Measurements from ENCODE around the gene SLC4A9.
"Not testable (repeated sequence)": the region's sequence is repeated elsewhere in the genome, so short reads cannot be mapped to it uniquely, and the experiment has no call there.

Gene SLC4A9

DNA sequence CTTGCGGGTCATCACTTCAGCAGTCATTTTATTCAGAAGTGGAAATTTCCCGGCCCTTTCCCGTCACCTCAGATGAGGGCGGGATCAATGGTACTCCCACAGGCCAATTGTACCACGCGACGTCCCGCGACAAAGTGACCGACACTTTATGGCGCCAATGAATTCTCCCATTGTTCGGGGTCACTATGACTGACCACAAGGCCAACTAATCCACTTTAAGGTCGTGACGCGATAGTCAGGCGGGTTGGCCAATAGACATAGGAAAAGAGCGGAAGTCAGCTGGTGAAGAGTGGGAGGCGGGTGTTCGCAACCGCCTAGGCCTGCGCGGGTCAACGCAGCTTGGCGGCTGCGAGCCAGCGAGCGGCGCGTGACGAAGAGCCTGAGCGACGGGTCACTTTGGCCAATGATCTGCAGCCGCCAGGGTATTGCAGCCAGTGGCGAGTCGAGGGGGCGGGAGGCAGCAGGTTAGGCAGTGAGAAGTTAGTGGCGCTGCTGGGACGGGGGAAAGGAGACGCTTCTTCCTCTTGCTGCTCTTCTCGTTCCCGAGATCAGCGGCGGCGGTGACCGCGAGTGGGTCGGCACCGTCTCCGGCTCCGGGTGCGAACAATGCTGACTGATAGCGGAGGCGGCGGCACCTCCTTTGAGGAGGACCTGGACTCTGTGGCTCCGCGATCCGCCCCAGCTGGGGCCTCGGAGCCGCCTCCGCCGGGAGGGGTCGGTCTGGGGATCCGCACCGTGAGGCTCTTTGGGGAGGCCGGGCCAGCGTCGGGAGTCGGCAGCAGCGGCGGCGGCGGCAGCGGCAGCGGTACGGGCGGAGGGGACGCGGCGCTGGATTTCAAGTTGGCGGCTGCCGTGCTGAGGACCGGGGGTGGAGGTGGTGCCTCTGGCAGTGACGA is 41.6 kb downstream of the SLC4A9 start, which contains the start of gene ANKHD1:
ANKHD1 (plus strand) TSS at position 472 of the 896 bp plus-strand sequence; CDS start at position 607, 135 bp downstream.
- DNase-seq (ENCODE audit: low read depth): peak; percentile 100

- no peak for DNase-seq (ENCODE audit: low read depth)
Measured at GRCh38 chr5:140402258-140403074, 42.5 kb downstream of the SLC4A9 start.

- no peak for DNase-seq (ENCODE audit: low read depth)
Measured at GRCh38 chr5:140403613-140404012, 43.6 kb downstream of the SLC4A9 start.

DNA sequence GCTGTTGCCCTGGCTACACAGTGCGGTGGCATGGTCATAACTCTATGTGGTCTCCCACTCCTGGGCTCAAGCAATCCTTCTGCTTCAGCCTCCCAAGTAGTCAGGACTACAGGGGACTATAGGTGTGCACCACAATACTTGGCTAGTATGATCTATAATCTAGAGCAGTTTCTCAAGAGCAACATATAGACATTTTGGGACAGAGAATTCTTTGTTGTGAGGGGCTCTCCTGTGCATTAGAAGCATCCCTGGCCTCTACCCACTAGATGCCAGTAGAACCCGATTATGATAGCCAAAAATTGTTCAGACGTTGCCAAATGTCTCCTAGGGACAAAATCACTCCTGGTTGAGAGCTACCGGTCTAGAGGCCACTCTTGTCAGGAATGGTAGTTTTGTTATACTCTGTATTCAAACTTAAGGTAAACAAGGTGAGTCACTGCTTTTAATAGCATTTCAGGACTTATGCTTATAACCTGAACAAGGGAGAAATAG is 48.8 kb downstream of the SLC4A9 start:
- no peak for DNase-seq (ENCODE audit: low read depth)

DNA sequence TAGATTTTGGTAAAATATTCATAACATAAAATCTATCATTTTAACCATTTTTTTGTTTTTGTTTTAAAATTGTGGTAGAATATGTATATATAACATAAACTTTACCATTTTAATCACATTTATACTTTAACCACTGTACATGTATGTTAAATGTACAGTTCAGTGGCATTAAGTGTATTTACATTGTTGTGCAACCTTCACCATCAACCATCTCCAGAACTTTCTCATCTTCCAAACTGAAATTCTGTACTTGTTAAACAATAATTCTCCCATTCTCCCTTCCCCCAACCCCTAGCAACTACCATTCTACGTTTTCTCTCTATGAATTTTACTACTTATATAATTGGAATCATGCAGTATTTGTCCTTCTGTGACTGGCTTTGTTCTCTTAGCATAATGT is 53.2 kb downstream of the SLC4A9 start:
- no peak for DNase-seq (ENCODE audit: low read depth)

DNA sequence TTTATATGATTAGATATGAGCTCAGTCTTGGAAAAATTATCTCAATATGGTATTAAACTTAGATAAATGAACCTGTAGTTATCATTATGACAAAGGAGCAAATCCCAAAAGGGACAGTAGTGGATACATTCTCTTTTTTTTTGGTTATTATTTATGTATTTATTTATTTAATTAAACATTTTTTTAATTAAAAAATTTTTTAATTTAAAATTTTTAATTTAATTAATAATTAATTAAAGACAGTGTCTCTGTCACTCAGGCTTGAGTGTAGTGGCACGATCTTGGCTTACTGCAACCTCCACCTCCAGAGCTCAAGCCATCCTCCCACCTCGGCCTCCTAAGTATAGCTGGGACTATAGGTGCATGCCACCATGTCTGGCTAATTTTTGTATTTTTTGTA is 57.2 kb downstream of the SLC4A9 start:
- DNase-seq (ENCODE audit: low read depth): no peak

GRCh38 chr5:140418862-140419520 is 59.0 kb downstream of the SLC4A9 start:
- no peak for DNase-seq (ENCODE audit: low read depth)

GRCh38 chr5:140420226-140420570 is 60.2 kb downstream of the SLC4A9 start:
- DNase-seq (ENCODE audit: low read depth): no peak

DNA sequence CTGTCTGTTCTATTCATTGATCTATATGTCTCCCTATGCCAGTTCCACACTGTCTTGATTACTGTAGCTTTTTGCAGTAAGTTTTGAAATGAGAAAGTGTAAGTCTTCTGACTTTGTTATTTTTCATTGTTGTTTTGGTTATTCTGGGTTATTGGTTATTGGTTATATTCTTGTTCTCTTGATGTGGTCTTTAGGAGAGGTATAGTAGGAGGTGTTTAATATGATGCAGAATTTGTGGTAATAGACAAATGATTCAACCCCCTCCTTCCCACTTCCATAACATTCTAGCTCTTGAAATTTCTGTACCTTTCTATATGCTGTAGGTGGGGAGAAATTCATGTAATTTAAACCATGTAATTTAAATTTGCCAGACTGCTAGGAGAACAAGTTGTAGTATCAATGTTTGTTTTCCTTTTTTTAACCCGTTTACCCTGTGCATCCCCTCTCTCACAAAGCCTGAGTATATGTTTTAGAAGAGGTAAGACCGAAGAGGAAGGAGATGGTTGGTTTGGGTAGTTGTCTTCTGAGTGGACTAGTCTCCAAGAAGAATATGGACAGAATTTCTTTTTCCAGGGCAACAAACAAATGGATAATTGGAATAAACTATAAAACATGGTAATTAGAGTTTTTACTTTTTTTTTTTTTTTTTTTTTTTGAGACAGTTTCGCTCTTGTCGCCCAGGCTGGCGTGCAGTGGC is 60.8 kb downstream of the SLC4A9 start:
- DNase-seq (ENCODE audit: low read depth): no peak

DNA sequence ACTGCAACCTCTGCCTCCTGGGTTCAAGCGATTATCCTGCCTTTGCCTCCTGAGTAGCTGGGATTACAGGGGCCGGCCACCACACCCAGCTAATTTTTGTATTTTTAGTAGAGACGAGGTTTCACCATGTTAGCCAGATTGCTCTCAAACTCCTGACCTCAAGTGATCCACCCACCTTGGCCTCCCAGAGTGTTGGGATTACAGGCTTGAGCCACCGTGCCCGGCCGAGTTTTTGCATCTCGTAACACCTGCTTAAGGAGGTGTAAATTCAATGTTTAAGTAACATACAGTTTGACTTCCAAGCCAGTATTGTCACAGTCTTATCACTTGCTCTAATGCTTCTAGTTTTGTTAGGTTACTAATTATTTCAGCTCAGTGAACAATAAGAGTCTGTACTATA is 61.4 kb downstream of the SLC4A9 start:
- DNase-seq (ENCODE audit: low read depth): not testable (repeated sequence)

- DNase-seq (ENCODE audit: low read depth): no peak
Measured at GRCh38 chr5:140423609-140424008, 63.6 kb downstream of the SLC4A9 start.

DNA sequence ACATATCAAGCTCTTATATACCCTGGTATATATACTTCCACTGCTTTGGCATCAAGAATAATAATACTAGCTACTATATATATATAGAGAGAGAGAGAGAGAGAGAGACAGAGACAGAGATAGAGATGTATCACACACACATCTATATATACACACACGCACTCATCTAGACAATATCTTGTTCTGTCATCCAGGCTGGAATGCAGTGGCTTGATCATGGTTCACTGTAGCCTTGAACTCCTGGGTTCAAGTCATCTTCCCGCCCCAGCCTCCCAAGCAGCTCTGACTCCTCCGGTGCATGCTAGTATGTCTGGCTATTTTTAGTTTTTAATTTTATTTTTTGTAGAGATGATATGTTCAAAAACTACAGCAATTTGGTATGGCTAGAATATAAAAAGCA is 64.1 kb downstream of the SLC4A9 start:
- DNase-seq (ENCODE audit: low read depth): no peak

Data from non-pigmented ciliary epithelial cell (primary cell).